ENCODE data around the gene HPGDS. TPM values are rescaled to one million over a fixed set of nuclear protein-coding genes. Genes with fewer than 3 reads are reported as not detected.

HPGDS gene
- total and polyA plus RNA-seq, 2 experiments from 2014 or later = not detected

- TF ChIP-seq ZNF462 (CRISPR knock-in tag; IDR thresholded peaks at IDR 0.05) (no peak), ZNF114 (CRISPR knock-in tag; IDR thresholded peaks at IDR 0.05) (no peak), EZH2 (IDR thresholded peaks at IDR 0.05; ENCODE audit: low read depth, unreplicated experiment) (no peak), CREB1 (CRISPR knock-in tag; IDR thresholded peaks at IDR 0.05; ENCODE audit: low read depth) (no peak), JUNB (IDR thresholded peaks at IDR 0.05; ENCODE audit: unreplicated experiment) (no peak), POLR2AphosphoS5 (IDR thresholded peaks at IDR 0.05; ENCODE audit: low read depth) (no peak)
- TF ChIP-seq, protein P1, sequence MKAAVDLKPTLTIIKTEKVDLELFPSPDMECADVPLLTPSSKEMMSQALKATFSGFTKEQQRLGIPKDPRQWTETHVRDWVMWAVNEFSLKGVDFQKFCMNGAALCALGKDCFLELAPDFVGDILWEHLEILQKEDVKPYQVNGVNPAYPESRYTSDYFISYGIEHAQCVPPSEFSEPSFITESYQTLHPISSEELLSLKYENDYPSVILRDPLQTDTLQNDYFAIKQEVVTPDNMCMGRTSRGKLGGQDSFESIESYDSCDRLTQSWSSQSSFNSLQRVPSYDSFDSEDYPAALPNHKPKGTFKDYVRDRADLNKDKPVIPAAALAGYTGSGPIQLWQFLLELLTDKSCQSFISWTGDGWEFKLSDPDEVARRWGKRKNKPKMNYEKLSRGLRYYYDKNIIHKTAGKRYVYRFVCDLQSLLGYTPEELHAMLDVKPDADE (IDR thresholded peaks at IDR 0.05) = no peak
These were observed 3.9 kb upstream of the HPGDS start (continued) for GRCh38 chr4:94346541-94346940.

DNA sequence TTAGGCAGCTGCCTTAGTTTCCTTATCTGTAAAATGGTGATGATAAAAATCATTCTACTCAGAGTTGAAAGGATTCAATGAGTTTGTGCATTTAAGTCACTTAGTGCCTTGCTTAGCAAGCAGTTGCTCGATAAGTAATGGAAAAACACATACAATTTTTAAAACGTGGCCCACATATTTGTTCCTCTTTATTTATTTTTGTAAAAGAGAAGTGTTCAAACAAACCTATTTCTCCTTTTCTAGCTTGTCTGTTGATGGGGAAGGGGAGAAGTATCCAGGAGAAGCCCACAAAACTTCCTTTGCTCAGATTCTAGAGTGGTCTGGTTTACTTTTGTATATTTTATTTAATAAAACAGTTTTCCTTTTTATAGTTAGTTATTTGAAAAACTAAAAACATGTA is 3.3 kb upstream of the HPGDS start:
- no peaks in the 10 kb centered on the region for H3K36me3 ChIP-seq (ENCODE audit: insufficient read depth)
- no peaks in the 10 kb centered on the region for H3K27me3 Mint-ChIP-seq (ENCODE audit: insufficient read depth, low read depth, poor library complexity)
- no peak overlapping the region for H3K4me3 ChIP-seq
- TF ChIP-seq, protein P1 (IDR thresholded peaks at IDR 0.05) = no peak
- H3K79me2 ChIP-seq (replicated peaks; ENCODE audit: insufficient read depth) = no peaks in the 10 kb centered on the region
- no peaks in the 10 kb centered on the region for H3K36me3 Mint-ChIP-seq (ENCODE audit: low read depth)
- no peaks in the 10 kb centered on the region for H3K27me3 ChIP-seq (ENCODE audit: insufficient read depth)
- no peak overlapping the region for H3K4me3 Mint-ChIP-seq
- H3K27ac Mint-ChIP-seq = no peak overlapping the region
- no peaks in the 10 kb centered on the region for H3K9me3 Mint-ChIP-seq
- DNase-seq (ENCODE audit: low spot score) = no peak
- H3K4me2 ChIP-seq = no peak overlapping the region
- no peaks in the 10 kb centered on the region for H3K4me1 Mint-ChIP-seq
- H2AFZ ChIP-seq = no peak overlapping the region
- no peaks in the 10 kb centered on the region for H3K9me2 ChIP-seq (ENCODE audit: insufficient read depth)
- H4K20me1 ChIP-seq (replicated peaks; ENCODE audit: insufficient read depth) = no peaks in the 10 kb centered on the region
- ATAC-seq = no peak
- no peak overlapping the region for H3K27ac ChIP-seq (ENCODE audit: low read depth)
- no peaks in the 10 kb centered on the region for H3F3A ChIP-seq (replicated peaks; ENCODE audit: low read depth)
- no peaks in the 10 kb centered on the region for H3K4me1 ChIP-seq (ENCODE audit: insufficient read depth)

Data from GM23338 (cell line).